ENCODE data around the gene SRPK2.

Gene SRPK2

DNA sequence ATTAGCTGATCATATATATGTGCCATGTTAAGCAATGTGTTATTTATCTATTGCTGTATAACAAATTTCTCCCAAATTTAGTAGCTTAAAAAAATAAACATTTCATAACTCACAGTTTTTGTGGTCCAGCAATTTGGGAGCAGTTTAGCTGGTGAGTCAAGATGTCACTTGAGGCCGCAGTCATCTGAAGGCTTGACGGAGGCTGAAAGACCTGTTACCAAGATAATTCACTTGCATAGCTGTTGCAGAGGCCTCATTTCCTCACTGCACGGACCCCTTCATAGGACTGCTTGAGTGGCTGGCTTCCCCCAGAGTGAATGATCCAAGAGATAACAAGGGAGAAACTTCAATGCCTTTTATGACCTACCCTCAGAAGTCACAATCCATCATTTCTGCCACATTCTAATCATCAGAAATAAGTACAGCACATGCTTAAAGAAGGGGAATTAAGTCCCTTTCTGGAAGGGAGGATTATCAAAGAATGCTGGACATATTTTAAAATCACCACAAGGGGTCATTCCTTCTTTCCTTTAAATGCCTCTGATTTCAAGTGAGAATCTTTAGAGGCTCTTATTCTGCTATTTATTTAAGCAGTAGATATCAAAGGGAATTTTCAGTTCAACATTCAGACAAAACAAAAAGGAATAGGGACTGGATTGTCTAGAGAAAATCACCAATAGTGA lies 10.5 kb upstream of the SRPK2 start:
- H3K4me3 ChIP-seq (ENCODE audit: low read depth, low read length): no peak overlapping the region
- H3K27ac ChIP-seq: no peak overlapping the region
- TF ChIP-seq, protein P1, sequence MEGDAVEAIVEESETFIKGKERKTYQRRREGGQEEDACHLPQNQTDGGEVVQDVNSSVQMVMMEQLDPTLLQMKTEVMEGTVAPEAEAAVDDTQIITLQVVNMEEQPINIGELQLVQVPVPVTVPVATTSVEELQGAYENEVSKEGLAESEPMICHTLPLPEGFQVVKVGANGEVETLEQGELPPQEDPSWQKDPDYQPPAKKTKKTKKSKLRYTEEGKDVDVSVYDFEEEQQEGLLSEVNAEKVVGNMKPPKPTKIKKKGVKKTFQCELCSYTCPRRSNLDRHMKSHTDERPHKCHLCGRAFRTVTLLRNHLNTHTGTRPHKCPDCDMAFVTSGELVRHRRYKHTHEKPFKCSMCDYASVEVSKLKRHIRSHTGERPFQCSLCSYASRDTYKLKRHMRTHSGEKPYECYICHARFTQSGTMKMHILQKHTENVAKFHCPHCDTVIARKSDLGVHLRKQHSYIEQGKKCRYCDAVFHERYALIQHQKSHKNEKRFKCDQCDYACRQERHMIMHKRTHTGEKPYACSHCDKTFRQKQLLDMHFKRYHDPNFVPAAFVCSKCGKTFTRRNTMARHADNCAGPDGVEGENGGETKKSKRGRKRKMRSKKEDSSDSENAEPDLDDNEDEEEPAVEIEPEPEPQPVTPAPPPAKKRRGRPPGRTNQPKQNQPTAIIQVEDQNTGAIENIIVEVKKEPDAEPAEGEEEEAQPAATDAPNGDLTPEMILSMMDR (IDR thresholded peaks at IDR 0.05; ENCODE audit: low read depth, low read length, missing control alignments): peak; percentile 12
- no peaks in the 10 kb centered on the region for H3K36me3 ChIP-seq (replicated peaks)
- DNase-seq: no peak
- no peaks in the 10 kb centered on the region for H3K27me3 ChIP-seq (replicated peaks)
- in situ Hi-C loops (cut with HindIII; ENCODE audit: low pct_ligation_motif_present, low sequenced_read_pairs): no loop called here

DNA sequence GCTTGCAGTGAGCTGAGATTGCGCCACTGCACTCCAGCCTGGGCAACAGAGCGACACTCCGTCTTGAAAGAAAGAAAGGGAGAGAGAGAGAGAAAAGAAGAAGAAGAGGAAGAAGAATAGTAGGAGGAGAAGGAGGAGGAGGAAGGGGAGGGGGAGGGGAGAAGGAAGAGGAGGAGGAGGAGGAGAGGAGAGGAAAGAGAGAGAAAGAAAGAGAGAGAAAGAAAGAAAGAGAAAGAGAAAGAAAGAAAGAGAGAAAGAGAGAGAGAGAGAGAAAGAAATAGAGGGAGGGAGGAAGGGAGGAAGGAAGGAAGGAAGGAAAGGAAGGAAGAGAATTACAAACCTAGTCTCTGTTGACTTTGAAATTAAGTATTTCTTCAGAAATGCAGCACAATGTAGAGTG lies 7.8 kb upstream of the SRPK2 start:
- Histone ChIP-seq H3K27me3 (replicated peaks) (no peaks in the 10 kb centered on the region), H3K4me3 (ENCODE audit: low read depth, low read length) (no peak overlapping the region), H3K27ac (no peak overlapping the region), H3K36me3 (replicated peaks) (no peaks in the 10 kb centered on the region)
- no peak for DNase-seq
- TF ChIP-seq, protein P1 (IDR thresholded peaks at IDR 0.05; ENCODE audit: low read depth, low read length, missing control alignments): no peak
- in situ Hi-C loops (cut with HindIII; ENCODE audit: low pct_ligation_motif_present, low sequenced_read_pairs): no loop called here

DNA sequence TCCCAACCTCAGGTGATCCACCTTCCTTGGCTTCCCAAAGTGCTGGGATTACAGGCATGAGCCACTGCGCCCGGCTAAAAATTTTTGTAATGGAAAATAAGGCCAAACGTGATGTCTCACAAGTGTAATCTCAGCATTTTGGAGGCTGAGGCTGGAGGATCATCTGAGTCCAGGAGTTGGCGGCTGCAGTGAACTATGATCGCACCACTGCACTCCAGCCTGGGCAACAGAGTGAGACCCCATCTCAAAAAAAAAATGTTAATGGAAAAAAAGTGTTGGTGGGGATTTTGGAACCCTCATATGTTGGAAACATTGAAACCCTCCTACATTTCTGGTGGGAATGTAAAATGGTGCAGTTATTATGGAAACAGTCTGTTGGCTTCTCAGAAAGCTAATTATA lies 2.7 kb upstream of the SRPK2 start:
- DNase-seq: no peak
- TF ChIP-seq, protein P1 (IDR thresholded peaks at IDR 0.05; ENCODE audit: low read depth, low read length, missing control alignments): no peak
- Histone ChIP-seq H3K27ac (no peak overlapping the region), H3K36me3 (replicated peaks) (no peaks in the 10 kb centered on the region), H3K4me3 (ENCODE audit: low read depth, low read length) (no peak overlapping the region), H3K27me3 (replicated peaks) (no peaks in the 10 kb centered on the region)
- in situ Hi-C loops (cut with HindIII; ENCODE audit: low pct_ligation_motif_present, low sequenced_read_pairs): no loop called here

DNA sequence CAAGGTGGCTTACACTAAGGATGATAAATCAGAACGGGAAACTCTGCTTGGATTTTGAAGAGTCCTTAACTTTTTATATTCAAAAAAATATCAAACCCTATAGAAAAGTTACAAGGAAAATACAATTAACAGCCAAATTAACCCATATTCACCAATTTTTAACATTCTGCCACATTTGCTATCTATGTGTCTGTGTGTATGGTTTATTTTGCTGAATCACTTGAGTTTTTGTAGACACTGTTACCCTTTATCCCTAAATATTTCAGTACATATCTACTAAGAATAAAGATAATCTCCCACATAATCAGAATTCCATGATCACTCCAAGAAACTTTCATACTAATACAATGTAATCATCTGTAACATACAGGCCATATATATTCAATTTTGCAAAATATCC lies 1.2 kb upstream of the SRPK2 start:
- TF ChIP-seq, protein P1 (IDR thresholded peaks at IDR 0.05; ENCODE audit: low read depth, low read length, missing control alignments): no peak
- Histone ChIP-seq H3K27ac (no peak overlapping the region), H3K36me3 (replicated peaks) (peaks cover 2% of the 10 kb centered on the region), H3K27me3 (replicated peaks) (no peaks in the 10 kb centered on the region), H3K4me3 (ENCODE audit: low read depth, low read length) (no peak overlapping the region)
- no peak for DNase-seq
- in situ Hi-C loops (cut with HindIII; ENCODE audit: low pct_ligation_motif_present, low sequenced_read_pairs): no loop called here

DNA sequence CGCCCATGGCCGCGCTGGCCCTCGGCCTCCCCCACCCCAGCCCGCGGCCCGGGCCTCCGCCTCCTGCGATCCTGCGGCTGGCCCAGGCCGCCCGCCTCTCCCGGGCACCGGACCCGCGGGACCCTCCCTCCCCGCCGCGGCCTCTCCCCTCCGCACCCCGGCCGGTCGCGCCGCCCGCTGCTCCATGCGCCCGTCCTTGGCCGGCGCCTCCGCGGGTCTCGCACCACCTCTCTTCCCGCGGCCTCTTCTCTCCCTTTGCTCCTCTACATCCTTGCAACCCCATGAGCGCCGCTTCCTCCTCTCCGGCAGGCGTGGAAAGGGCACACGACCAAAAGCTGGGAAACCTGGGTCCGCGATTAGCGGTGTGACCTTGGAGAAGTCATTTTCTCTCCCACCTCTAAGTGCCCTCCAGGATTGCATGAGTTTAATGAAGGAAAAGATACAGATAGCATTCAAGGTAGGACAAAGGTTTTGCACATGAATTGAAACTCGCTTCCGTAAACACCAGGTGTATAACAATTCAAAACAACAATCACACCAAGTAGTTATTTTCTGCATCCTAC lies 448 bp upstream of the SRPK2 start:
- H3K27ac ChIP-seq: no peak overlapping the region
- peak; percentile 49 for DNase-seq
- H3K27me3 ChIP-seq (replicated peaks): no peaks in the 10 kb centered on the region
- peaks cover 2% of the 10 kb centered on the region for H3K36me3 ChIP-seq (replicated peaks)
- TF ChIP-seq, protein P1 (IDR thresholded peaks at IDR 0.05; ENCODE audit: low read depth, low read length, missing control alignments): peak; percentile 14
- peak overlapping the region; percentile 52 for H3K4me3 ChIP-seq (ENCODE audit: low read depth, low read length)
- in situ Hi-C loops (cut with HindIII; ENCODE audit: low pct_ligation_motif_present, low sequenced_read_pairs): no loop called here

Data from brain microvascular endothelial cell (primary cell).